HepG2 (cell line): Measurements from ENCODE around the gene JTB. TPM values are rescaled to one million over a fixed set of nuclear protein-coding genes. Genes with fewer than 3 reads are reported as not detected.

Experiments used
- DR1 ChIP-seq: sonication (generic); formaldehyde crosslinking; IDR thresholded peaks from 2 replicates; pipeline ENCODE4 v1.8.0; 2021; ENCODE audit warnings: mild to moderate bottlenecking, missing genetic modification reagents, inconsistent platforms
- ERF ChIP-seq: IDR thresholded peaks from 2 replicates; pipeline ENCODE4 v1.6.1; 2018; ENCODE audit warnings: missing biosample characterization, missing genetic modification reagents
- HMGXB3 ChIP-seq: sonication (generic); formaldehyde crosslinking; IDR thresholded peaks from 2 replicates; pipeline ENCODE4 v1.4.0; 2020; ENCODE audit warnings: missing genetic modification reagents, borderline replicate concordance
- KDM5A ChIP-seq: fragments of 200-600 bp; sonication (generic); IDR thresholded peaks from 2 replicates; pipeline ENCODE4 v1.7.0; 2018; ENCODE audit warnings: antibody characterized with exemption, mild to moderate bottlenecking, low read length, borderline replicate concordance
- MXI1 ChIP-seq: IDR thresholded peaks from 3 replicates; pipeline ENCODE4 v1.6.1; 2012; ENCODE audit warnings: low read depth, low read length, inconsistent platforms, borderline replicate concordance
- SALL2 ChIP-seq: sonication (generic); formaldehyde crosslinking; IDR thresholded peaks from 2 replicates; pipeline ENCODE4 v1.8.1; 2023; ENCODE audit warnings: mild to moderate bottlenecking, missing genetic modification reagents, inconsistent platforms
- ZNF691 ChIP-seq: sonication (generic); formaldehyde crosslinking; IDR thresholded peaks from 2 replicates; pipeline ENCODE4 v1.4.0; 2020; ENCODE audit warnings: missing genetic modification reagents, low read depth, mild to moderate bottlenecking, borderline replicate concordance
- ZNF709 ChIP-seq: sonication (generic); formaldehyde crosslinking; IDR thresholded peaks from 2 replicates; pipeline ENCODE4 v1.5.0; 2020; ENCODE audit warnings: mild to moderate bottlenecking, missing genetic modification reagents
- polyA plus RNA-seq, 8 experiments: library from polyadenylated mRNA; depleted of rRNA in 3 of 8; stranded (reverse) in 7 of 8; unstranded in 1 of 8; fragments of >200 nt; fragmentation: Illumina TruSeq in 4 of 8; extraction: Trizol in 4 of 8; gene quantifications; 2 replicates each; pipeline versions ENCODE4 v1.2.1 to v1.2.3, GENCODE V29; 2011 to 2016; ENCODE audit warnings: low read depth in 4 of 8, missing spikeins in 1 of 8, mixed read lengths in 1 of 8; ENCODE audit not compliant: insufficient read depth in 1 of 8
- total RNA-seq, 5 experiments: library from RNA; depleted of rRNA; stranded (reverse); fragments of >200 nt; fragmentation: Illumina TruSeq; extraction: Trizol; gene quantifications; 2 replicates each; pipeline ENCODE4 v1.2.3, GENCODE V29; 2016; ENCODE audit warnings: low read depth in 1 of 5
- TF ChIP-seq, protein P1 (sequence below): sonication (generic); formaldehyde crosslinking; IDR thresholded peaks from 2 replicates; pipeline ENCODE4 v1.4.0; 2020; ENCODE audit warnings: mild to moderate bottlenecking, missing genetic modification reagents, borderline replicate concordance
- TF ChIP-seq, protein P2 (sequence below): sonication (generic); formaldehyde crosslinking; IDR thresholded peaks from 2 replicates; pipeline ENCODE4 v1.4.0; 2020; ENCODE audit warnings: missing genetic modification reagents, borderline replicate concordance
- TF ChIP-seq, protein P3 (sequence below): IDR thresholded peaks from 2 replicates; pipeline ENCODE4 v1.6.1; 2016; ENCODE audit warnings: missing compliant biosample characterization, missing genetic modification reagents, borderline replicate concordance
- TF ChIP-seq, protein P4 (sequence below): sonication (generic); formaldehyde crosslinking; IDR thresholded peaks from 2 replicates; pipeline ENCODE4 v1.5.0; 2020; ENCODE audit warnings: missing genetic modification reagents

Gene JTB
- total and polyA plus RNA-seq, 2 of the 13 experiments (the other 11 are each of a cell fraction or from before 2014, with no cell fraction given) = 96.7 to 99.2 TPM

- TF ChIP-seq, protein P1, sequence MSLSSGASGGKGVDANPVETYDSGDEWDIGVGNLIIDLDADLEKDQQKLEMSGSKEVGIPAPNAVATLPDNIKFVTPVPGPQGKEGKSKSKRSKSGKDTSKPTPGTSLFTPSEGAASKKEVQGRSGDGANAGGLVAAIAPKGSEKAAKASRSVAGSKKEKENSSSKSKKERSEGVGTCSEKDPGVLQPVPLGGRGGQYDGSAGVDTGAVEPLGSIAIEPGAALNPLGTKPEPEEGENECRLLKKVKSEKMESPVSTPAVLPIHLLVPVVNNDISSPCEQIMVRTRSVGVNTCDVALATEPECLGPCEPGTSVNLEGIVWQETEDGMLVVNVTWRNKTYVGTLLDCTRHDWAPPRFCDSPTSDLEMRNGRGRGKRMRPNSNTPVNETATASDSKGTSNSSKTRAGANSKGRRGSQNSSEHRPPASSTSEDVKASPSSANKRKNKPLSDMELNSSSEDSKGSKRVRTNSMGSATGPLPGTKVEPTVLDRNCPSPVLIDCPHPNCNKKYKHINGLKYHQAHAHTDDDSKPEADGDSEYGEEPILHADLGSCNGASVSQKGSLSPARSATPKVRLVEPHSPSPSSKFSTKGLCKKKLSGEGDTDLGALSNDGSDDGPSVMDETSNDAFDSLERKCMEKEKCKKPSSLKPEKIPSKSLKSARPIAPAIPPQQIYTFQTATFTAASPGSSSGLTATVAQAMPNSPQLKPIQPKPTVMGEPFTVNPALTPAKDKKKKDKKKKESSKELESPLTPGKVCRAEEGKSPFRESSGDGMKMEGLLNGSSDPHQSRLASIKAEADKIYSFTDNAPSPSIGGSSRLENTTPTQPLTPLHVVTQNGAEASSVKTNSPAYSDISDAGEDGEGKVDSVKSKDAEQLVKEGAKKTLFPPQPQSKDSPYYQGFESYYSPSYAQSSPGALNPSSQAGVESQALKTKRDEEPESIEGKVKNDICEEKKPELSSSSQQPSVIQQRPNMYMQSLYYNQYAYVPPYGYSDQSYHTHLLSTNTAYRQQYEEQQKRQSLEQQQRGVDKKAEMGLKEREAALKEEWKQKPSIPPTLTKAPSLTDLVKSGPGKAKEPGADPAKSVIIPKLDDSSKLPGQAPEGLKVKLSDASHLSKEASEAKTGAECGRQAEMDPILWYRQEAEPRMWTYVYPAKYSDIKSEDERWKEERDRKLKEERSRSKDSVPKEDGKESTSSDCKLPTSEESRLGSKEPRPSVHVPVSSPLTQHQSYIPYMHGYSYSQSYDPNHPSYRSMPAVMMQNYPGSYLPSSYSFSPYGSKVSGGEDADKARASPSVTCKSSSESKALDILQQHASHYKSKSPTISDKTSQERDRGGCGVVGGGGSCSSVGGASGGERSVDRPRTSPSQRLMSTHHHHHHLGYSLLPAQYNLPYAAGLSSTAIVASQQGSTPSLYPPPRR = peak; percentile 70
- TF ChIP-seq DR1 (CRISPR knock-in tag) (no peak), SALL2 (CRISPR knock-in tag) (0 out of 2 replicates have a peak, but pooled peaks have one; percentile 47), ZNF691 (CRISPR knock-in tag) (no peak; the same call in 1 of the 2 replicates), MXI1 (peak; percentile 65; the same call in 1 of the 3 replicates), HMGXB3 (CRISPR knock-in tag) (peak; percentile 70; the same call in 1 of the 2 replicates), ERF (CRISPR knock-in tag) (peak; percentile 76; the same call in 1 of the 2 replicates), KDM5A (no peak), ZNF709 (CRISPR knock-in tag) (no peak)
- TF ChIP-seq, protein P2, sequence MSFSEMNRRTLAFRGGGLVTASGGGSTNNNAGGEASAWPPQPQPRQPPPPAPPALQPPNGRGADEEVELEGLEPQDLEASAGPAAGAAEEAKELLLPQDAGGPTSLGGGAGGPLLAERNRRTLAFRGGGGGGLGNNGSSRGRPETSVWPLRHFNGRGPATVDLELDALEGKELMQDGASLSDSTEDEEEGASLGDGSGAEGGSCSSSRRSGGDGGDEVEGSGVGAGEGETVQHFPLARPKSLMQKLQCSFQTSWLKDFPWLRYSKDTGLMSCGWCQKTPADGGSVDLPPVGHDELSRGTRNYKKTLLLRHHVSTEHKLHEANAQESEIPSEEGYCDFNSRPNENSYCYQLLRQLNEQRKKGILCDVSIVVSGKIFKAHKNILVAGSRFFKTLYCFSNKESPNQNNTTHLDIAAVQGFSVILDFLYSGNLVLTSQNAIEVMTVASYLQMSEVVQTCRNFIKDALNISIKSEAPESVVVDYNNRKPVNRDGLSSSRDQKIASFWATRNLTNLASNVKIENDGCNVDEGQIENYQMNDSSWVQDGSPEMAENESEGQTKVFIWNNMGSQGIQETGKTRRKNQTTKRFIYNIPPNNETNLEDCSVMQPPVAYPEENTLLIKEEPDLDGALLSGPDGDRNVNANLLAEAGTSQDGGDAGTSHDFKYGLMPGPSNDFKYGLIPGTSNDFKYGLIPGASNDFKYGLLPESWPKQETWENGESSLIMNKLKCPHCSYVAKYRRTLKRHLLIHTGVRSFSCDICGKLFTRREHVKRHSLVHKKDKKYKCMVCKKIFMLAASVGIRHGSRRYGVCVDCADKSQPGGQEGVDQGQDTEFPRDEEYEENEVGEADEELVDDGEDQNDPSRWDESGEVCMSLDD (CRISPR knock-in tag) = no peak
- TF ChIP-seq, protein P3, sequence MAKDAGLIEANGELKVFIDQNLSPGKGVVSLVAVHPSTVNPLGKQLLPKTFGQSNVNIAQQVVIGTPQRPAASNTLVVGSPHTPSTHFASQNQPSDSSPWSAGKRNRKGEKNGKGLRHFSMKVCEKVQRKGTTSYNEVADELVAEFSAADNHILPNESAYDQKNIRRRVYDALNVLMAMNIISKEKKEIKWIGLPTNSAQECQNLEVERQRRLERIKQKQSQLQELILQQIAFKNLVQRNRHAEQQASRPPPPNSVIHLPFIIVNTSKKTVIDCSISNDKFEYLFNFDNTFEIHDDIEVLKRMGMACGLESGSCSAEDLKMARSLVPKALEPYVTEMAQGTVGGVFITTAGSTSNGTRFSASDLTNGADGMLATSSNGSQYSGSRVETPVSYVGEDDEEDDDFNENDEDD (CRISPR knock-in tag) = peak; percentile 50; the same call in 1 of the 2 replicates
- TF ChIP-seq, protein P4, sequence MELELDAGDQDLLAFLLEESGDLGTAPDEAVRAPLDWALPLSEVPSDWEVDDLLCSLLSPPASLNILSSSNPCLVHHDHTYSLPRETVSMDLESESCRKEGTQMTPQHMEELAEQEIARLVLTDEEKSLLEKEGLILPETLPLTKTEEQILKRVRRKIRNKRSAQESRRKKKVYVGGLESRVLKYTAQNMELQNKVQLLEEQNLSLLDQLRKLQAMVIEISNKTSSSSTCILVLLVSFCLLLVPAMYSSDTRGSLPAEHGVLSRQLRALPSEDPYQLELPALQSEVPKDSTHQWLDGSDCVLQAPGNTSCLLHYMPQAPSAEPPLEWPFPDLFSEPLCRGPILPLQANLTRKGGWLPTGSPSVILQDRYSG (CRISPR knock-in tag) = no peak
Observed at GRCh38 chr1:153946622-153947241, 30.7 kb downstream of the JTB start, which contains the start of gene DENND4B (continued).
